ENCODE results near the gene RNF220. TPM values are rescaled to one million over a fixed set of nuclear protein-coding genes. Genes with fewer than 3 reads are reported as not detected.

Gene RNF220
- total and polyA plus RNA-seq, 12 donors, result 41.8 to 82.5 (median 58.0) TPM

DNA sequence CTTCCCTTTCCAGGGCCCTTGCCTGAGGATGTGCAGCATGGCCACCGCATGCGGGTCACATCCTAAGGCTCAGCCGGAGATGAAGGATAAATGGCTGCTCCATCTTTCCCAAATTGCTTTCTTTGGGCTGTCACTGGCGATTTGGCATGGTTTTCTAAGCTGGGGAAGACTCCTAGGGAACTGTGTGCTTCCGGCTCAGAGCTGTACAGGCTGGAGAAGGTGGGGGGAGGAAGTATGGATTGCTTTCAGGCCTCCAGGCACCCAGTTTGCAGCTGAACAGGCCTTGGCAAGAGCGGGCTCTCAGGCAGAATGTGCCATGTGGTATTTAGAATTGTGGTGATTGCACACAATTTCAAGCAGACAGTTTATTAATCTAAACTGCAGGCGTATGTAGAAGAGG lies 220.3 kb downstream of the RNF220 start:
- Histone ChIP-seq H3K4me1 (no peaks in the 10 kb centered on the region), H3K27ac (no peak overlapping the region), H3K9me3 (no peaks in the 10 kb centered on the region), H3K4me3 (no peak overlapping the region), H3K27me3 (no peaks in the 10 kb centered on the region), H3K36me3 (no peaks in the 10 kb centered on the region)
- 89 to 91% methylated on average over 7 of the region's 7 CpGs for WGBS, 2 donors
- TF ChIP-seq, protein P1, sequence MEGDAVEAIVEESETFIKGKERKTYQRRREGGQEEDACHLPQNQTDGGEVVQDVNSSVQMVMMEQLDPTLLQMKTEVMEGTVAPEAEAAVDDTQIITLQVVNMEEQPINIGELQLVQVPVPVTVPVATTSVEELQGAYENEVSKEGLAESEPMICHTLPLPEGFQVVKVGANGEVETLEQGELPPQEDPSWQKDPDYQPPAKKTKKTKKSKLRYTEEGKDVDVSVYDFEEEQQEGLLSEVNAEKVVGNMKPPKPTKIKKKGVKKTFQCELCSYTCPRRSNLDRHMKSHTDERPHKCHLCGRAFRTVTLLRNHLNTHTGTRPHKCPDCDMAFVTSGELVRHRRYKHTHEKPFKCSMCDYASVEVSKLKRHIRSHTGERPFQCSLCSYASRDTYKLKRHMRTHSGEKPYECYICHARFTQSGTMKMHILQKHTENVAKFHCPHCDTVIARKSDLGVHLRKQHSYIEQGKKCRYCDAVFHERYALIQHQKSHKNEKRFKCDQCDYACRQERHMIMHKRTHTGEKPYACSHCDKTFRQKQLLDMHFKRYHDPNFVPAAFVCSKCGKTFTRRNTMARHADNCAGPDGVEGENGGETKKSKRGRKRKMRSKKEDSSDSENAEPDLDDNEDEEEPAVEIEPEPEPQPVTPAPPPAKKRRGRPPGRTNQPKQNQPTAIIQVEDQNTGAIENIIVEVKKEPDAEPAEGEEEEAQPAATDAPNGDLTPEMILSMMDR (IDR thresholded peaks at IDR 0.05), result no peak
- intact Hi-C loops (cut with DNase I), result no loop called here
- no peak for ATAC-seq
- no peak for DNase-seq

DNA sequence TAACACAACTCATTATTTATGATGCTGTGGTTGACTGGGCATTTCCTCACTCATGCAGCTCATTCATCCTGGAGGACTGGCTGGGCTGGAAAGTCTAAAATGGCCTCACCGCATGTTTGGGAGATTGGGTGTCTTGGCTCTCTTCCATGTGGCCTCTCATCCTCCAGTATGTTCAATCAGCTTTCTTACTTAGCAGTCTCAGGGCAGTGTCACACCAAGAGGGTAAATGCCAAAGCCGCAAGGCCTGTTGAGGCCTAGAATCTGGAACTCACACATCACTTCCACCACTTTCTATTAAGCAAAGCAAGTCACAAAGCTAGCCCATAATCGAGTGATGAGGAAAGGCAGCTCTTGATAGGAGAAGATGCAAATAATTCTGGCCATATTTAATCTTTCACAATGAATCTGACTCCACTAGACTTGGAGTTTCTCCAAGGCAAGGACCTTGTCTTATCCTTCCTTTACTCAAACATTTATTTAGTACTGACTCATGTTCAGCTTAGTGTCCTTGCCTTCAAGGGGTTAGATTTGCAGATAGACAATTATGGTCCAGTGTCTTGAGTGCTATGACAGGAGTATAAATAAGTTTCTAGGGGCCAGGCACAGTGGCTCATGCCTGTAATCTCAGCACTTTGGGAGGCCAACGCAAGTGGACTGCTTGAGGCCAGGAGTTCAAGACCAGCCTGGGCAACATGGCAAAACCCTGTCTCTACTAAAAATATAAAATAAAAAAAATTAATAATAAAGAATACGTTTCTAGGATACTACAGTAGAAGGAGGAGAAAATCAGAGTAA lies 224.1 kb downstream of the RNF220 start:
- TF ChIP-seq, protein P1 (IDR thresholded peaks at IDR 0.05), result no peak
- ATAC-seq (no peak), DNase-seq (no peak)
- no peak overlapping the region for H3K27ac ChIP-seq
- H3K9me3 ChIP-seq, result no peaks in the 10 kb centered on the region
- peaks cover 0 to 25% (median 22%) of the 10 kb centered on the region in 9 donors for H3K4me1 ChIP-seq
- H3K27me3 ChIP-seq, result no peaks in the 10 kb centered on the region
- no peak overlapping the region for H3K4me3 ChIP-seq
- H3K36me3 ChIP-seq, result peaks cover 0 to 14% (median 0%) of the 10 kb centered on the region in 9 donors
- intact Hi-C loops (cut with DNase I), result no loop called here
- WGBS, 2 donors, result 83 to 92% methylated on average over 5 of the region's 5 CpGs

DNA sequence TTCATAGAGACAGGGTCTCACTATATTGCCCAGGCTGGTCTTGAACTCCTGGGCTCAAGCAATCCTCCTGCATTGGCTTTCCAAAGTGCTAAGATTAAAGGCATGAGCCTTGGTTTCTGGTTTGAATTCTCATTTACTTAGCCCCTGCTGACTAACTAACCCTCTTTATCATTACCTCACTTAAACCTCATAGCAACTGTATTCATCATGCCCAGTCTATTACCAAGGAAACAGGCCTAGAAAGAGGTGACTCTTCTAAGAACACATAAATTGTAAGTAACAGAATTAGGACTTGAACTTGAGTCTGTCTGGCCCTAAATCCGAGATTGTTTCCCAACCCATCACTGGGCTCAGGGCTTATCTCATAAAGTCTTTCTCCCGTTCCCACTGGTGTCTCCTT lies 225.1 kb downstream of the RNF220 start:
- intact Hi-C loops (cut with DNase I), result loop anchor here in 1 of 10 donors (5.0 to 10.0 kb wide), 2 partner anchors 42 to 415 kb away; partner anchors contain the start of genes ARMH1, DMAP1 and TMEM53
- ATAC-seq (no peak), DNase-seq (no peak)
- no peaks in the 10 kb centered on the region for H3K9me3 ChIP-seq
- no peak overlapping the region for H3K4me3 ChIP-seq
- H3K27ac ChIP-seq, result no peak overlapping the region
- no peaks in the 10 kb centered on the region for H3K27me3 ChIP-seq
- WGBS, 2 donors, result 94 to 96% methylated on average over 2 of the region's 2 CpGs
- H3K4me1 ChIP-seq, result peaks cover 0 to 34% (median 25%) of the 10 kb centered on the region in 9 donors
- H3K36me3 ChIP-seq, result peaks cover 0 to 22% (median 4%) of the 10 kb centered on the region in 9 donors
- TF ChIP-seq, protein P1 (IDR thresholded peaks at IDR 0.05), result no peak

DNA sequence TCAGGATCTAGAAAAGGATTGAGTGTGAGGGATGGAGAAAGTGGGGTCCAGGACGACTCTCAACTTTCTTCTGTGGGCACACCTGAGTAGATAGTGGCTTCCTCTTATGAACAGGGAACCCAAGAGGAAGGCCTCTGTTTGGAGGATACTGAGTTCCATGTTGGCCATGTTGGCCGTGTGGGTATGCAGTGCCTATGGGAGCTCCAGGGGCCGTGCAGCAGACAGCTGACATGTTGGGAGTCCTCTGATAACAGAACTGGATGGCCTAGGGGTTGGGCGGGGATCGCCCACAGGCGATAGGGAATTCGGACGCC lies 226.2 kb downstream of the RNF220 start:
- Histone ChIP-seq H3K27me3 (no peaks in the 10 kb centered on the region), H3K4me3 (peak overlapping the region; percentile 65 to 90 (median 86)), H3K27ac (peak overlapping the region; percentile 91 to 99 (median 97)), H3K36me3 (peaks cover 0 to 34% (median 12%) of the 10 kb centered on the region in 9 donors), H3K4me1 (peaks cover 0 to 46% (median 28%) of the 10 kb centered on the region in 9 donors), H3K9me3 (no peaks in the 10 kb centered on the region)
- intact Hi-C loops (cut with DNase I), result loop anchor here in 1 of 10 donors (5.0 to 10.0 kb wide), 2 partner anchors 41 to 416 kb away; partner anchors contain the start of genes ARMH1, DMAP1 and TMEM53
- ATAC-seq (peak in 3 of 8 donors; percentile 34 to 51 (median 35)), DNase-seq (no peak)
- TF ChIP-seq, protein P1 (IDR thresholded peaks at IDR 0.05), result no peak
- WGBS, 2 donors, result 10 to 12% methylated on average over 8 of the region's 8 CpGs

Measured in heart right ventricle (tissue), 16 donors.